Measurements from ENCODE around the gene C1orf21.

Gene C1orf21

DNA sequence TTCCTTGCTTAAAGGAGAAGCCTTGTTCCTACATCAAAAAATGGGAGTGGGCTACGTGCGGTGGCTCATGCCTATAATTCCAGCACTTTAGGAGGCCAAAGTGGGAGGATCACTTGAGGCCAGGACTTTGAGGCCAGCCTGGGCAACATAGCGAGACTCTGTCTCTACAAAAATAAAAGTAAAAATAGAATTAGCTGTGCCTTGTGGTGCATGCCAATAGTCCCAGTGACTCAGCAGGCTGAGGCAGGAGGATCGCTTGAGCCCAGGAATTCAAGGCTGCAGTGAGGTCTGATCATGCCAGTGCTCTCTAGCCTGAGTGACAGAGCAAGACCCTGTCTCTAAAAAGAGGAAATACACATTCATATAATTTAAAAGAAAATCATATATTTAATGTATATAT is 127.1 kb downstream of the C1orf21 start:
- no peak for TF ChIP-seq EZH2phosphoT487 (IDR thresholded peaks at IDR 0.05; ENCODE audit: borderline replicate concordance, low read length)
- no peak for TF ChIP-seq CTCF (IDR thresholded peaks at IDR 0.05; ENCODE audit: low read depth, low read length, poor library complexity, severe bottlenecking)
- Histone ChIP-seq H3K4me3 (ENCODE audit: low read length) (no peak overlapping the region), H3K27me3 (ENCODE audit: control insufficient read depth, low read length) (peaks cover 2% of the 10 kb centered on the region; the same call in 1 of the 2 replicates), H4K20me1 (ENCODE audit: control insufficient read depth, insufficient read depth, low read depth, low read length) (no peaks in the 10 kb centered on the region), H3K36me3 (ENCODE audit: control insufficient read depth, low read length) (no peaks in the 10 kb centered on the region), H3K9me2 (replicated peaks; ENCODE audit: control insufficient read depth, low read length) (no peaks in the 10 kb centered on the region), H3F3A (ENCODE audit: control insufficient read depth, insufficient read depth) (no peaks in the 10 kb centered on the region), H3K27ac (ENCODE audit: low read depth, low read length) (no peak overlapping the region), H3K4me1 (ENCODE audit: control insufficient read depth, low read length) (no peaks in the 10 kb centered on the region), H3K9me3 (ENCODE audit: control insufficient read depth, insufficient read depth, low read length) (no peaks in the 10 kb centered on the region), H3K79me2 (ENCODE audit: control insufficient read depth, low read length) (no peaks in the 10 kb centered on the region), H3K4me2 (ENCODE audit: low read length) (no peak overlapping the region)

- Histone ChIP-seq H3K27me3 (ENCODE audit: control insufficient read depth, low read length) (peaks cover 2% of the 10 kb centered on the region; the same call in 1 of the 2 replicates), H3F3A (ENCODE audit: control insufficient read depth, insufficient read depth) (no peaks in the 10 kb centered on the region), H3K4me3 (ENCODE audit: low read length) (no peak overlapping the region), H3K79me2 (ENCODE audit: control insufficient read depth, low read length) (no peaks in the 10 kb centered on the region), H3K9me2 (replicated peaks; ENCODE audit: control insufficient read depth, low read length) (no peaks in the 10 kb centered on the region), H4K20me1 (ENCODE audit: control insufficient read depth, insufficient read depth, low read depth, low read length) (no peaks in the 10 kb centered on the region), H3K4me1 (ENCODE audit: control insufficient read depth, low read length) (no peaks in the 10 kb centered on the region), H3K9me3 (ENCODE audit: control insufficient read depth, insufficient read depth, low read length) (no peaks in the 10 kb centered on the region), H3K27ac (ENCODE audit: low read depth, low read length) (no peak overlapping the region), H3K4me2 (ENCODE audit: low read length) (no peak overlapping the region), H3K36me3 (ENCODE audit: control insufficient read depth, low read length) (no peaks in the 10 kb centered on the region)
- TF ChIP-seq EZH2phosphoT487 (IDR thresholded peaks at IDR 0.05; ENCODE audit: borderline replicate concordance, low read length) (no peak), CTCF (IDR thresholded peaks at IDR 0.05; ENCODE audit: low read depth, low read length, poor library complexity, severe bottlenecking) (no peak)
Observed at GRCh38 chr1:184514447-184514846, 127.6 kb downstream of the C1orf21 start.

DNA sequence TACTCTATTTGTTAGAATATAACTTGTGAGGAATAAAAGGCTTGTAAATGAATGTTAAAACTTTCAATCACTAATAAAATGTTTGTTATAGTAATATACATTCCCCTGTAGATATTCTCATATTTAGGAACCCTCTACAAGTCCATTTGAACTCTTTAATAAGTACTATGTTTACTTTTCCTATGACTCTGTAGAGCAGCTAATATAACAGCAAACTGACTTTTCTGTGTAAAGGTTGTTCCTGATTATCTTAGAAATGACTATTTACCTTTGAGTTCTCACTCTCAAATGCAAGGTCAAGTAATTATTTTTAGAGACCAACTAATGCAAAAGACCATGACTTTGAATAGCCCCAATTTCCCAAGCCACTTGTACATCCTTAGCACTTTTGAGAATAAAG is 130.3 kb downstream of the C1orf21 start:
- Histone ChIP-seq H3K4me2 (ENCODE audit: low read length) (no peak overlapping the region), H3K36me3 (ENCODE audit: control insufficient read depth, low read length) (no peaks in the 10 kb centered on the region), H3K27me3 (ENCODE audit: control insufficient read depth, low read length) (peaks cover 2% of the 10 kb centered on the region; the same call in 1 of the 2 replicates), H3K27ac (ENCODE audit: low read depth, low read length) (no peak overlapping the region), H3K79me2 (ENCODE audit: control insufficient read depth, low read length) (no peaks in the 10 kb centered on the region), H4K20me1 (ENCODE audit: control insufficient read depth, insufficient read depth, low read depth, low read length) (no peaks in the 10 kb centered on the region), H3K9me3 (ENCODE audit: control insufficient read depth, insufficient read depth, low read length) (no peaks in the 10 kb centered on the region), H3K4me1 (ENCODE audit: control insufficient read depth, low read length) (no peaks in the 10 kb centered on the region), H3K9me2 (replicated peaks; ENCODE audit: control insufficient read depth, low read length) (no peaks in the 10 kb centered on the region), H3F3A (ENCODE audit: control insufficient read depth, insufficient read depth) (no peaks in the 10 kb centered on the region), H3K4me3 (ENCODE audit: low read length) (no peak overlapping the region)
- TF ChIP-seq CTCF (IDR thresholded peaks at IDR 0.05; ENCODE audit: low read depth, low read length, poor library complexity, severe bottlenecking), result no peak

All from DOHH2 (cell line).